ENCODE results near the gene DLG4.

GRCh38 chr17:7174603-7175326 is 44.9 kb downstream of the DLG4 start:
- no peak for TF ChIP-seq CTCF (IDR thresholded peaks at IDR 0.05; ENCODE audit: borderline replicate concordance, extremely low read depth, low read length, poor library complexity, severe bottlenecking)
- no peak for TF ChIP-seq EZH2 (IDR thresholded peaks at IDR 0.05; ENCODE audit: borderline replicate concordance, low read depth, low read length, severe bottlenecking)
